ENCODE data around the gene CDC42BPB. TPM values are rescaled to one million over a fixed set of nuclear protein-coding genes. Genes with fewer than 3 reads are reported as not detected.

CDC42BPB gene
- total and polyA plus RNA-seq, 2 of the 13 experiments (the other 11 are each of a cell fraction or from before 2014, with no cell fraction given): 19.7 to 32.3 TPM

GRCh38 chr14:103099081-103099732 is 41.9 kb upstream of the CDC42BPB start (continued):
- TF ChIP-seq ZNF142 (CRISPR knock-in tag; IDR thresholded peaks at IDR 0.05) (0 out of 2 replicates have a peak, but pooled peaks have one; percentile 58), TBX2 (CRISPR knock-in tag; IDR thresholded peaks at IDR 0.05; ENCODE audit: borderline replicate concordance) (peak; percentile 93), ZNF883 (CRISPR knock-in tag; IDR thresholded peaks at IDR 0.05; ENCODE audit: not compliant biosample characterization) (peak; percentile 27), MEIS1 (CRISPR knock-in tag; IDR thresholded peaks at IDR 0.05; ENCODE audit: borderline replicate concordance) (no peak; the same call in 1 of the 2 replicates), RFX5 (IDR thresholded peaks at IDR 0.05; ENCODE audit: low read depth, low read length) (no peak), NFAT5 (CRISPR knock-in tag; IDR thresholded peaks at IDR 0.05) (0 out of 2 replicates have a peak, but pooled peaks have one; percentile 40), KAT8 (CRISPR knock-in tag; IDR thresholded peaks at IDR 0.05) (peak; percentile 62; the same call in 1 of the 2 replicates), ZNF503 (CRISPR knock-in tag; IDR thresholded peaks at IDR 0.05) (peak; percentile 88), ZNF550 (CRISPR knock-in tag; IDR thresholded peaks at IDR 0.05; ENCODE audit: borderline replicate concordance) (peak; percentile 64; the same call in 1 of the 2 replicates), GATA4 (IDR thresholded peaks at IDR 0.05; ENCODE audit: borderline replicate concordance, low read depth) (peak; percentile 49; the same call in 1 of the 2 replicates), ONECUT2 (CRISPR knock-in tag; IDR thresholded peaks at IDR 0.05) (peak; percentile 37; the same call in 1 of the 2 replicates), UBTF (CRISPR knock-in tag; IDR thresholded peaks at IDR 0.05) (peak; percentile 68)
